RWPE2 (cell line): ENCODE results near the gene SULT1A1.

ENCODE experiments used
- ATAC-seq: fragments of 200-7000 bp; cut with Tn5 transposase; 3 replicates; pipeline ENCODE4 v1.9.1; 2021; ENCODE audit warnings: low read depth
- DNase-seq: peaks from one replicate; pipeline ENCODE4 v3.0.0-alpha.2; 2020; ENCODE audit warnings: low spot score
- H3K27ac ChIP-seq: fragments of 450-650 bp; 2 replicates; pipeline ENCODE4 v1.5.1; 2017; ENCODE audit warnings: mild to moderate bottlenecking; ENCODE audit not compliant: poor library complexity, severe bottlenecking
- H3K27me3 ChIP-seq: fragments of 250-450 bp; sonication (Bioruptor Pico); 2 replicates; pipeline ENCODE4 v1.5.1; 2021; ENCODE audit warnings: mild to moderate bottlenecking, moderate library complexity; ENCODE audit not compliant: insufficient read depth, poor library complexity, severe bottlenecking
- H3K36me3 ChIP-seq: fragments of 250-450 bp; sonication (Bioruptor Pico); 2 replicates; pipeline ENCODE4 v1.5.1; 2020; ENCODE audit warnings: low read depth, mild to moderate bottlenecking, moderate library complexity
- H3K4me1 ChIP-seq: fragments of 250-450 bp; sonication (Bioruptor Pico); 2 replicates; pipeline ENCODE4 v1.5.1; 2021; ENCODE audit warnings: mild to moderate bottlenecking, moderate library complexity; ENCODE audit not compliant: insufficient read depth, poor library complexity, severe bottlenecking
- H3K4me3 ChIP-seq: fragments of 250-450 bp; sonication (Bioruptor Pico); 2 replicates; pipeline ENCODE4 v1.5.1; 2021; ENCODE audit warnings: mild to moderate bottlenecking, moderate library complexity; ENCODE audit not compliant: severe bottlenecking
- H3K9me3 ChIP-seq: fragments of 250-450 bp; sonication (Bioruptor Pico); 2 replicates; pipeline ENCODE4 v1.5.1; 2021; ENCODE audit warnings: mild to moderate bottlenecking, moderate library complexity; ENCODE audit not compliant: severe bottlenecking
- TF ChIP-seq, protein P1 (sequence below): fragments of 450-650 bp; IDR thresholded peaks from one replicate; pipeline ENCODE4 v1.5.1; 2017; ENCODE audit warnings: mild to moderate bottlenecking, moderate library complexity; ENCODE audit not compliant: poor library complexity, severe bottlenecking

Gene SULT1A1

DNA sequence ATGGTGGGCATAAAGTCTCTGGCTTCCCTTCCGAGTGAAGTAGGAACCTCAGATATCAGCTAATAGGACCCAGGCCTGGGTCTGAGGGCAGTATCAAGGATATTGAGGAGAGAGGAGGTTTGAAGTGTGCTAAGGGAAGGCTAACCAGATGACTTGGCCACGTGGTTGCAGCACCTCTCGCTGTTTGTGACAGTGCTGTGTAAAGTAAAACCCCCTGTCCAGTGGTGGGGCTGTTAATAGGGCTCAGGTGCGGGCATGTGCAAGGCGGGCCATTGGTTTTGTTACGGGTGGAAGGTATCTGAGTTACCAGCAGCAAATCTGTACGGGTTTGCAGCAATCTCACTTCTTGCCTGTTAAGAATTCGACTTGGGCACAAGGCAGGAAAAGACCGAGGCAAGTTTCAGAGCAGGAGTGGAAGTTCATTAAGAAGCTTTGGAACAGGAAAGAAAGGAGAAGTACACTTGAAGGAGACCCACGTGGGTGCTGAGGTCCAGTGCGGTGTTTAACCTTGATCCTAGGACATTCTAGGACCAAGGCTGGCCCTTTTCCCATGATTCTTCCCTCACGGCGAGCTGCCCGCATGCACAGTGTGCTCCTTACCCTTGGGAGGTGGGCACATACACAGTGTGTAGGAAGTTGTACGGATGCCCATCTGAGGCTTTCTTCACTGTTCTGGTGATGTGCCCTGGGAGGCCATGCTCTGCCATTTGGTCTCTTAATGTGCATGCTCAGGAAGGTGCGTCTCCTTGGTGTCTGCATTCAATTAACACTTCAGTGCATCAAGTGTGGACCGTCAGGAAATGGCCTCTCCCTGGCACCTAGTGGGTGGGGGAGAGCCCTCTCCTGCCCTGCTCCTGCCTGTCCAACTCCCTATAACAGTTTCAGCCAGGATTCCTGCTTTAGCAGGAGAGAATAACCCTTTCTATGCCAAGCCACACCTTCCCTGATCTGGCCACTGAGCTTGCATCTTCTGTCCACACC is 35.8 kb downstream of the SULT1A1 start:
- ATAC-seq, result no peak
- H3K4me3 ChIP-seq, result no peak overlapping the region
- no peaks in the 10 kb centered on the region for H3K4me1 ChIP-seq
- H3K27ac ChIP-seq, result no peak overlapping the region
- no peaks in the 10 kb centered on the region for H3K27me3 ChIP-seq
- no peak for DNase-seq
- H3K9me3 ChIP-seq, result no peaks in the 10 kb centered on the region
- TF ChIP-seq, protein P1, sequence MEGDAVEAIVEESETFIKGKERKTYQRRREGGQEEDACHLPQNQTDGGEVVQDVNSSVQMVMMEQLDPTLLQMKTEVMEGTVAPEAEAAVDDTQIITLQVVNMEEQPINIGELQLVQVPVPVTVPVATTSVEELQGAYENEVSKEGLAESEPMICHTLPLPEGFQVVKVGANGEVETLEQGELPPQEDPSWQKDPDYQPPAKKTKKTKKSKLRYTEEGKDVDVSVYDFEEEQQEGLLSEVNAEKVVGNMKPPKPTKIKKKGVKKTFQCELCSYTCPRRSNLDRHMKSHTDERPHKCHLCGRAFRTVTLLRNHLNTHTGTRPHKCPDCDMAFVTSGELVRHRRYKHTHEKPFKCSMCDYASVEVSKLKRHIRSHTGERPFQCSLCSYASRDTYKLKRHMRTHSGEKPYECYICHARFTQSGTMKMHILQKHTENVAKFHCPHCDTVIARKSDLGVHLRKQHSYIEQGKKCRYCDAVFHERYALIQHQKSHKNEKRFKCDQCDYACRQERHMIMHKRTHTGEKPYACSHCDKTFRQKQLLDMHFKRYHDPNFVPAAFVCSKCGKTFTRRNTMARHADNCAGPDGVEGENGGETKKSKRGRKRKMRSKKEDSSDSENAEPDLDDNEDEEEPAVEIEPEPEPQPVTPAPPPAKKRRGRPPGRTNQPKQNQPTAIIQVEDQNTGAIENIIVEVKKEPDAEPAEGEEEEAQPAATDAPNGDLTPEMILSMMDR, result no peak
- H3K36me3 ChIP-seq, result no peaks in the 10 kb centered on the region

DNA sequence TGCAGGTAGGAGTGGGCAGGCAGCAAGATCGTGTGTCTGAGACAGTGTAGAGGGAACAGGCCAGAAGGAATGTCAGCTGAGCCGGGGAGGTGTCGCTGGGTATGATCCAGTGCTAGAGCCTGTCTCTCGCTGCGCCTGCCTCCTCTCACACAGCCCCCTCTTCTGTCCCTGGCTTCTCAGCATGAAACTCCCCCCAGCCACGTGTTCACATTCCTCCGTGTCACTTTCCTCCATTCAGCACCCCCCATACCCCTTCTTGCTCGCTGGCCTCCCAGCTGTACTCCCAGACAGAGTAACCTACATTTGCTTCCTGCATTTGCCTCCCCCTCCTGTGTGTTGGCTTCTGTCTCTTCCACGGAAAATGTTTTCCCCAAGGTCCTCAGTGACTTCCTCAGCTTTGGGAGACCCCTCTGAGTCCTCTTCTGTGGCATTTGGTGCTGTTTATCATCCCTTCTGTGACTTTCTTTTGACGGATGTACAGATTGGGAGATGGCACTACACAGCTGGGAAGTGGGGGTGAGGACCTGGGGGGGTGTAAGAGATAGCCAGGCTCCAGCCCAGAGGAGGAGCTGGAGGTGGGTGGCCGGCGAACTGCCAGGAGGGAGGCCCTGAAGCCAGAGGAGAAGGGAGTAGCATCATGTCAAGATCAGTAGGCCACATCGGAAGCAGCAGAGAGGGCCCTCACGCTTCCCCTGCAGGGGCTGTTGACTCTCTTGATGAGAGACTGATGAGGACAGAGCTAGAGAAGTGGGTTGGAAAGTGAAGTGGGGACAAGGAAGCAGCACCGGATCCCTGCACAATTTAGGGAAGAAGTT is 36.9 kb downstream of the SULT1A1 start:
- TF ChIP-seq, protein P1, result no peak
- Histone ChIP-seq H3K4me3 (no peak overlapping the region), H3K9me3 (no peaks in the 10 kb centered on the region), H3K4me1 (no peaks in the 10 kb centered on the region), H3K36me3 (no peaks in the 10 kb centered on the region), H3K27ac (no peak overlapping the region), H3K27me3 (no peaks in the 10 kb centered on the region)
- no peak for ATAC-seq
- DNase-seq, result no peak

DNA sequence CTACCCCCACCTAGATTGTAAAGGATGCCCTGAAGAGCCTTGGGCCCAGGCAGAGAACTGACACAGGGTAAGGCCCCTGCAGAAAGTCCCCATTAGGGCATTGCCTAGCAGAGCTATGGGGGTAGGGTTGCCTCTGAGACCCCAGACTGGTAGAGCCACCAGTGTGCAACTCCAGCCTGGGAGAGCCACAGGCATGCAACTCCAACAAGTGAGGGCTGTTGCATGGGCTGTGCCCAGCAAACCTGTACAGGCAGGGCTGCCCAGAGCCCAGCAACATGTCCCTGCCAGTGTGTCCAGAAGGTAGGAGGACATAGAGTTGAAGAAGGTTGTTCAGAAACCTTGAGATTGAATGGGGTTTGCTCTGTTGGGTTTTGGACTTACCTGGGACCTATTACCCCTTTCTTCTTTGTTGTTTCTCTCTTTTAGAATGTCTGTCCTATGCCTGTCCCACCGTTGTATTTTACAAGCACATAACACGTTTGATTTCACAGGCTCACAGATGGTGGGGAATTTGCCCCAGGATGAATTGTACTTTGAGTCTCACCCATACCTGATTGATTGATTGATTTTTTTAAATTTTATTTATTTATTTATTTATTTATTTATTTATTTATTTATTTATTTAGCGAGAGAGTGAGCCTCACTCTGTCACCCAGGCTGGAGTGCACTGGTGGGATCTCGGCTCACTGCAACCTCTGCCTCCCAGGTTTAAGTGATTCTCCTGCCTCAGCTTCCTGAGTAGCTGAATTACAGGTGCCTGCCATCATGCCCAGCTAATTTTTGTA is 39.7 kb downstream of the SULT1A1 start:
- no peaks in the 10 kb centered on the region for H3K27me3 ChIP-seq
- TF ChIP-seq, protein P1, result no peak
- ATAC-seq, result no peak
- peaks cover 6% of the 10 kb centered on the region for H3K9me3 ChIP-seq
- H3K4me3 ChIP-seq, result no peak overlapping the region
- no peak for DNase-seq
- no peak overlapping the region for H3K27ac ChIP-seq
- no peaks in the 10 kb centered on the region for H3K4me1 ChIP-seq
- no peaks in the 10 kb centered on the region for H3K36me3 ChIP-seq

DNA sequence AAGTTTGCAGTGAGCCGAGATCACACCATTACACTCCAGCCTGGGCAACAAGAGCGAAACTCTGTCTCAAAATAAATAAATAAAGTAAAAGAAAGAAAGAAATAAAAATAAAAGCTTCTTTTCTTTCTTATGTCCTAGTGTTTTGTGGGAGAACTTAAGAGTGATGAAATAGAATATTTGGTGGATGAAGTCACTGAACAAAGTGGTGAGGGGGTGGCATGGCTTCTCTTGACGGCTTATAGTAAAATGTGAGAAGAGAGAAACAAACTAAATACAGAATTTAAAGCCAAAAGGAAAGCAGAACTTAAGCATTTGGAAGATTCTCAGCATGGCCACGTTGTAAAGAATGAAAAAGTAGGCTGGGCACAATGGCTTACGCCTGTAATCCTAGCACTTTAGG is 40.8 kb downstream of the SULT1A1 start:
- ATAC-seq (no peak), DNase-seq (no peak)
- H3K27ac ChIP-seq, result no peak overlapping the region

More for the DNA sequence above, 40.8 kb downstream of the SULT1A1 start:
- Histone ChIP-seq H3K36me3 (no peaks in the 10 kb centered on the region), H3K4me1 (no peaks in the 10 kb centered on the region), H3K27me3 (no peaks in the 10 kb centered on the region), H3K4me3 (no peak overlapping the region), H3K9me3 (peaks cover 6% of the 10 kb centered on the region)
- TF ChIP-seq, protein P1, result no peak
